Body of pancreas (tissue), 4 donors: ENCODE data around the gene HES5.

Experiments used
- CTCF ChIP-seq, 7 experiments: fragments of 450-650 bp in 4 of 7; fragments of 200-600 bp in 3 of 7; sonication (generic) in 3 of 7; IDR thresholded peaks; one replicate each; pipeline ENCODE4 v1.5.1; 2016 to 2019; ENCODE audit warnings: antibody characterized with exemption in 7 of 7
- POLR2A ChIP-seq, 3 donors: fragments of 450-650 bp; IDR thresholded peaks; one replicate each; pipeline ENCODE4 v1.6.1; 2016; ENCODE audit warnings: antibody characterized with exemption in 3 of 3, mild to moderate bottlenecking in 2 of 3

- TF ChIP-seq CTCF (IDR thresholded peaks at IDR 0.05) (no peak), POLR2A (IDR thresholded peaks at IDR 0.05) (peak in 1 of 3 donors; percentile 53)
Measured at GRCh38 chr1:2547210-2548067, 17.4 kb upstream of the HES5 start.
